ENCODE results near the gene RPUSD1.

The RPUSD1 gene

GRCh38 chr16:799948-800833 lies 12.0 kb upstream of the RPUSD1 start, which contains the start of gene GNG13:
Gene GNG13, minus strand, starts transcription at chr16:800734. Its CDS starts 1,657 bp downstream, at chr16:799077.
- DNase-seq (ENCODE audit: low read depth in 4 of 4, low spot score in 1 of 4) = no peak

DNA sequence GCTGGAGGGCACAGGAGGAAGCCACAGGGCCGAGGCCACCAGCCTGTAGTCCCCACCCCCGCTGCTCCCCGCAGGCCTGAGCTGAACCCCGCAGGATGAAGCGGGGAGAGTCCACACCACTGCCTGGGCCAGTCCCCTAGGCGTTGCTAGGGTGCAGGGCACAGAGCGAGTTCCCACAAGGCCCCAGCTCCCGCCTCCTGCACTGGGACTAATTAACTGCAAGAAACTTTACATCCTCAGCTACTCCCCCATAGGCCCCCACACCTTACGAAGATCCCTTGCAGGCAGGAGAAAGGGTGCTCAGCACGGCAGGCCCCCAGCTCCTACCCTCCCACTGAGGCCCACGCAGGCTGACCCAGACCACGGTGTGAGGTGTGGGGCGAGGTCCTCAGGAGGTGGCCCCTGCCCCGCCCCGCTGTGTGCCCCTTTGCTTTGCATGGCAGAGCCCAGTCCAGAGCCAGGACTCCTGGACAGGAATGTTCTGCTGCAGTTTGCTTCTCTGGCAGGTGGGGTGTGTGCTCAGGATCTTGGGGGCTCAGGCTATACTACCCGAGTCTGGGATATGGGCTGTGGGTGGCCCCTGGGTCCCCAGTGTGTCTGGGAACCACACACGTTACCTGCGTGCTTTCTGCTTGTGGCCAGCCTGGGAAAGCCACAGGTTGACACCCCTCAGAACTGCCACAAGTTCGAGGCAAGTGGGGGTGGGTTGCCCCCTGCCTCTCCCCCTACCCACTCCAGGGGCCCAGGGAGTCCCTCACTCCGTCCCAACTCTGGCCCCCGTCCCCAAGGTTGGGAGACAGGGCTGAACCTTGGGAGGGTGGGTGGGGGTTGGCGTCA lies 11.1 kb upstream of the RPUSD1 start:
- DNase-seq (ENCODE audit: low read depth in 4 of 4, low spot score in 1 of 4) = no peak

GRCh38 chr16:798666-799065 lies 10.5 kb upstream of the RPUSD1 start:
- no peak for DNase-seq (ENCODE audit: low read depth in 4 of 4, low spot score in 1 of 4)

DNA sequence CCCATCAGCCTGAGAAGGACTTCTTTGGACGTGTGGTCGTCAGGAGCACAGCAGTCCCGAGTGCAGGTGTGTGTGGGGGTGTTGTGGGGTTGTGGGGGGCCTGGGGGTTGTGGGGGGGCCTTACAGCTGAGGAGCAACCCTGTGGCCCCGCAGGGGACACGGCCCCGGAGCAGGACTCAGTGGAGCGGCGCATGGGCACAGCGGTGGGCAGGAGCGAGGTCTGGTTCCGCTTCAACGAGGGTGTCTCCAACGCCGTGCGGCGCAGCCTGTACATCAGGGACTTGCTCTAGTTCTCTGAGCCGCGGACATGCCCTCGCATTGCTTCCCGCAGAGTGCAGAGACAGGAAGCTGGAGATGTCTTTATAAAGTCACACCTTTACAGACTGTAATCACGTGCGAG lies 9.5 kb upstream of the RPUSD1 start:
- DNase-seq (ENCODE audit: low read depth in 4 of 4, low spot score in 1 of 4) = no peak

- DNase-seq (ENCODE audit: low read depth in 4 of 4, low spot score in 1 of 4) = peak in 1 of 4 experiments; percentile 34
These were observed 8.9 kb upstream of the RPUSD1 start for GRCh38 chr16:797120-797420.

DNA sequence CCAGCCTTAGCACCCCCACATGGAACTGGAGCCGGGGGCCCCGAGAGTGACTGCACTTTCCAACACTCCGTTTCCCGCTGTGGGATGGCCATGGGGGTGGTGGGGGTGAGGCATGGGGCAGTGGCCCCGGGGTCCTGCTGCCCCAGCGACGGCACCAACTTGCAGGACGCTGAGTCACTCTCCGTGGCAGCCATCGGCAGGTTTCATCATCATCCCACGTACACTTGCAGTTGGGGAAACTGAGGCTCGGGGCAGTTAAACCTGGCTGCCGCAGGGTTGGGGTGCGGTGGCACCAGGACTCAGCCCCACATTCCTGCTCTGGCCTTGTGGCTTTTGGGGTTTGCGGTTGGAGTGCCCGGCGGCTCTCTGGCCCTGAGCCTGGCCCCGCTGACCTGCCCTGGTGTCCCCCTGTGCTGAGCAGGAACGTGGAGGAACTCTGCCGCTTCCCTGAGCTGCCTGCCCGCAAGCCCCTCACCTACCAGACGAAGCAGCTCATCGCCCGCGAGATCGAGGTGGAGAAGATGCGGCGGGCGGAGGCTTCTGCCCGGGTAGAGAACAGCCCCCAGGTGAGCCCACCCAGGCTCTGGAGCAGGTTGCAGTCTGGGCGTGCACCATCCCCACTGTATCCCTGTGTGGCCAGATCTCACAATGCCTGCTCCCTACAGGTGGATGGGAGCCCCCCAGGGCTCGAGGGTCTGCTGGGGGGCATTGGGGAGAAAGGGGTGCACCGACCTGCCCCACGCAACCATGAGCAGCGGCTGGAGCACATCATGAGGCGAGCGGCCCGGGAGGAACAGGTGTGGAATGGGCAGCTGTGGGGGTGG lies 8.3 kb upstream of the RPUSD1 start:
- no peak for DNase-seq (ENCODE audit: low read depth in 4 of 4, low spot score in 1 of 4)

GRCh38 chr16:795580-796229 lies 7.5 kb upstream of the RPUSD1 start:
- DNase-seq (ENCODE audit: low read depth in 4 of 4, low spot score in 1 of 4) = no peak

- DNase-seq (ENCODE audit: low read depth in 4 of 4, low spot score in 1 of 4) = no peak
These were observed 6.8 kb upstream of the RPUSD1 start for GRCh38 chr16:794853-795466.

DNA sequence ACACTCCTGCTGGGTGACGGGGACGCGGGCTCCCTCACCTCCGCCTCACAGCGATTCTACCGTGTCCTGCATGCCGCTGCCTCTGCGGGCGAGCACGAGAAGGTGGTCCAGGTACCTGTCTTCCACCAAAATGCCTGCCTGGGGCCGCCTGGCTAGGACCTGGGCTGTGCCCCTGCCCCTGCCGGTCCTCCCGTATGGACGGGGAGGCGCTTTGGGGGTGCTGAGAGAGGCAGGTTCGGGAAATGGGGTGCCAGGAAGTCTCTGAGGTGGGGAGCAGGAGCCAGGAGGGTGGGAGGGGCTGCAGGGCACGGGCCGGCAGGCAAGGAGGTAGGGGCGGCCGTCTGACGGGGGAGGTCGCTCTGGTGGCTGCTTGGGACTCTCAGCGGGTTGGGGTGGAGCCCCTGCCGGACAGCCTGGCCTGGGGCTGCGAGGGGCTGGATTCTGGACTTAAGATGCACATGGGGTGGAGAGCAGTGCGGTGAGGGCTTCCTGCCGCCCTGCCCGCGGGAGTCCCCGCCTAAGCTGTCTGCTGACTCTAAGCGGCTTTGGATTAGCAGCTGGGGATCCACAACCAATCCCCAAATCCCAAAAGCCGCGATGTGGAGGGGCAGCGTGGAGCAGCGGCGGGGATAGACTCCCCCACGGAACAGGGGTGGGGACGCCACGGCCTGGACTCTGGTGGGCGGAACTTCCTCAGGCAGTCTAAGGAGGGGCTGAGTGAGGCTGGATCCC lies 6.1 kb upstream of the RPUSD1 start:
- DNase-seq (ENCODE audit: low read depth in 4 of 4, low spot score in 1 of 4) = no peak

GRCh38 chr16:793414-793813 lies 5.2 kb upstream of the RPUSD1 start:
- no peak for DNase-seq (ENCODE audit: low read depth in 4 of 4, low spot score in 1 of 4)

DNA sequence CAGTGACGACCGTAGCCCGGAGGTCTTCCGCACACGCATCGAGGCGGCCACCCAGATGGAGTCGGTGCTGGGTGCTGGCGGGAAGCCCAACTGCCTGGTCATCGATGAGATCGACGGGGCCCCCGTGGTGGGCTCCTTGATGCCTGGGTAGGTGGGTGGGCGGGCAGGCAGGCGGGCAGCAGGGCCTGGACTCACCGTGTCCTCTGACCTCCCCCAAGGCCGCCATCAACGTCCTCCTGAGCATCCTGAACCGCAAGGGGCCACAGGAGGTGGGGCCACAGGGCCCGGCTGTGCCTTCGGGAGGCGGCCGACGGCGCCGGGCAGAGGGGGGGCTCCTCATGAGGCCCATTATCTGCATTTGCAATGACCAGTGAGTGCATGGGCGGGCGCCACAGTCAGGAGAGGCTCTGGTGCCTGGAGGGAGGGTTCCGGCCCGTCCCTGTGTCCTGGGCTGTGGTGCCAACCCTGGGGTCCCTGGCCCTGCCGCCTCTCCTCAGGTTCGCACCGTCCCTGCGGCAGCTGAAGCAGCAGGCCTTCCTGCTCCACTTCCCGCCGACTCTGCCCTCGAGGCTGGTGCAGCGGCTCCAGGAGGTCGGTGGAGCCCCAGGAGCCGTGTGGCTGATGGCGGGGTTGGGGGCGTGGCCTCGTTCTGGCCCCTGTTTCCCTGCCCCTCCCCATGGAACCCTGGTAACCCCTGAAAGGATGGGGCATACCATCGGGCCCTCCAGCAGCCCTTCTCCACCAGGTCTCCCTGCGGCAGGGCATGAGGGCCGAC lies 4.2 kb upstream of the RPUSD1 start:
- no peak for DNase-seq (ENCODE audit: low read depth in 4 of 4, low spot score in 1 of 4)

DNA sequence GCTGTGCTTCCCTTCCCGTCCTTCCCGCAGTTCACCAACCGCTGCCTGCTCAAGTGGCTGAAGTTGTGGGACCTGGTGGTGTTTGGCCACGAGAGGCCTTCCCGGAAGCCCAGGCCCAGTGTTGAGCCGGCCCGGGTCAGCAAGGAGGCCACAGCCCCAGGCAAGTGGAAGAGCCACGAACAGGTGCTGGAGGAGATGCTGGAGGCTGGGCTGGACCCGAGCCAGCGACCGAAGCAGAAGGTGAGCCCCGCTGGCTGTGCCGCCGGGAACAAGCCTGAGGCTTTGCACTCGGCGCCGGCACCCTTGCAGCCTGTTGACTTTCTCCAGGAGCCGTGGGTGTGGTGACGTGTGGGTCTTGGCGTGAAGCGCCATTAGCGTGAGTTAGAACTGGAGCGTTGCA lies 3.0 kb upstream of the RPUSD1 start:
- no peak for DNase-seq (ENCODE audit: low read depth in 4 of 4, low spot score in 1 of 4)

DNA sequence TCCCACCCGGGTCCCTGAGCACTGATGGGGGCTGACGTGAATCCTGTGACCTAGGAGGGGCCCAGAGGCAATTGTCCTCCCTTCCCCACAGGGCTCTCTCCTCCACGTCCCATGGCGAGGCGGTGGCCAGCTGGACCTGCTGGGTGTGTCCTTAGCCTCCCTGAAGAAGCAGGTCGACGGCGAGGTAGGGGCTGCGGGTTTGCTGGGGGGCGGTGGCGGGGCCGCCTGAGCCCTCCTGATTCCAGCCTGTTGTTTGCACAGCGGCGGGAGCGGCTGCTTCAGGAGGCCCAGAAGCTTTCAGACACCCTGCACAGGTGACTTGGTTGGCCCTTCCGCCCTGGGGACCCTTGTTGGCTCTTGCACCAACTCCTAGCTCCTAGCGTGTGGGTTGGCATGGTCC lies 1.9 kb upstream of the RPUSD1 start:
- no peak for DNase-seq (ENCODE audit: low read depth in 4 of 4, low spot score in 1 of 4)

- no peak for DNase-seq (ENCODE audit: low read depth in 4 of 4, low spot score in 1 of 4)
These were observed 1.1 kb upstream of the RPUSD1 start for GRCh38 chr16:789191-789850.

- DNase-seq (ENCODE audit: low read depth in 4 of 4, low spot score in 1 of 4) = peak; percentile 80 to 90 (median 88)
These were observed 382 bp upstream of the RPUSD1 start, which contains the start of gene CHTF18 for GRCh38 chr16:788399-789126. Gene CHTF18, plus strand, starts transcription at chr16:788620. Its CDS starts 65 bp downstream, at chr16:788685.

- no peak for DNase-seq (ENCODE audit: low read depth in 4 of 4, low spot score in 1 of 4)
These were observed 737 bp downstream of the RPUSD1 start for GRCh38 chr16:787321-787966.
